CD14-positive monocyte (primary cell): ENCODE measurements around the gene DSCAML1. TPM values are rescaled to one million over a fixed set of nuclear protein-coding genes. Genes with fewer than 3 reads are reported as not detected.

Experiments used
- DNase-seq, 3 donors: peaks; one replicate each; pipeline ENCODE4 v3.0.0-alpha.2; 2011 to 2022
- H2AFZ ChIP-seq: 2 replicates; pipeline ENCODE4 v1.6.0; 2012; ENCODE audit warnings: mild to moderate bottlenecking, low read depth, low read length, inconsistent platforms; ENCODE audit not compliant: insufficient read depth, poor library complexity, severe bottlenecking
- H3K27ac ChIP-seq, 2 donors: 1 replicate in 1 of 2; 2 replicates in 1 of 2; pipeline ENCODE4 v1.5.1; 2012 to 2013; ENCODE audit warnings: low read length in 2 of 2, control low read depth in 1 of 2, inconsistent platforms in 1 of 2, low read depth in 1 of 2, mild to moderate bottlenecking in 1 of 2
- H3K27me3 ChIP-seq, 2 donors: one replicate each; pipeline versions ENCODE4 v1.6.0 to v1.6.1; 2011 to 2013; ENCODE audit warnings: low read length in 2 of 2; ENCODE audit not compliant: control insufficient read depth in 2 of 2, insufficient read depth in 2 of 2
- H3K36me3 ChIP-seq, 2 donors: replicated peaks in 1 of 2; 1 replicate in 1 of 2; 2 replicates in 1 of 2; pipeline versions ENCODE4 v1.5.1 to v1.6.1; 2012 to 2013; ENCODE audit warnings: low read length in 2 of 2, control low read depth in 1 of 2, inconsistent platforms in 1 of 2, mild to moderate bottlenecking in 1 of 2; ENCODE audit not compliant: insufficient read depth in 2 of 2, control insufficient read depth in 1 of 2
- H3K4me1 ChIP-seq, 2 donors: 1 replicate in 1 of 2; 2 replicates in 1 of 2; pipeline versions ENCODE4 v1.5.1 to v1.6.1; 2012 to 2013; ENCODE audit warnings: low read length in 2 of 2, control low read depth in 1 of 2, inconsistent platforms in 1 of 2, mild to moderate bottlenecking in 1 of 2, moderate library complexity in 1 of 2; ENCODE audit not compliant: insufficient read depth in 2 of 2, control insufficient read depth in 1 of 2
- H3K4me2 ChIP-seq: replicated peaks from 2 replicates; pipeline ENCODE3; 2012; ENCODE audit warnings: low read length, moderate library complexity, mild to moderate bottlenecking; ENCODE audit not compliant: poor library complexity, severe bottlenecking; ENCODE audit errors: extremely low read depth
- H3K4me3 ChIP-seq, 3 experiments: fragments of 200-600 bp in 1 of 3; sonication (generic) in 1 of 3; replicated peaks in 1 of 3; 1 replicate in 2 of 3; 2 replicates in 1 of 3; pipeline ENCODE4 v1.5.1; 2011 to 2013; ENCODE audit warnings: low read length in 3 of 3, mild to moderate bottlenecking in 3 of 3, control low read depth in 2 of 3, low read depth in 2 of 3, inconsistent platforms in 1 of 3, moderate library complexity in 1 of 3
- H3K79me2 ChIP-seq: 2 replicates; pipeline ENCODE4 v1.6.0; 2012; ENCODE audit warnings: mild to moderate bottlenecking, control low read depth, inconsistent platforms, low read length, moderate library complexity; ENCODE audit not compliant: insufficient read depth
- H3K9ac ChIP-seq: 2 replicates; pipeline ENCODE4 v1.6.0; 2017; ENCODE audit warnings: low read length, mild to moderate bottlenecking; ENCODE audit not compliant: insufficient read depth, poor library complexity, severe bottlenecking
- H3K9me3 ChIP-seq, 2 donors: replicated peaks in 1 of 2; 1 replicate in 1 of 2; 2 replicates in 1 of 2; pipeline versions ENCODE4 v1.5.1 to v1.6.1; 2012 to 2013; ENCODE audit warnings: low read length in 2 of 2, control low read depth in 1 of 2; ENCODE audit not compliant: control insufficient read depth in 1 of 2, insufficient read depth in 1 of 2
- H4K20me1 ChIP-seq: 2 replicates; pipeline ENCODE4 v1.6.0; 2012; ENCODE audit warnings: mild to moderate bottlenecking, low read length, control low read depth, moderate library complexity; ENCODE audit not compliant: insufficient read depth
- H3K27ac Mint-ChIP-seq, 7 donors: one replicate each; pipeline ENCODE4 v1.8.0; 2020; ENCODE audit warnings: mild to moderate bottlenecking in 7 of 7, mixed read lengths in 7 of 7, moderate library complexity in 6 of 7, inconsistent platforms in 2 of 7
- H3K27me3 Mint-ChIP-seq, 3 donors: one replicate each; pipeline ENCODE4 v1.8.0; 2021 to 2022; ENCODE audit warnings: low read depth in 3 of 3, mild to moderate bottlenecking in 3 of 3, mixed read lengths in 3 of 3, moderate library complexity in 3 of 3, inconsistent platforms in 1 of 3
- H3K36me3 Mint-ChIP-seq, 2 donors: one replicate each; pipeline ENCODE4 v1.8.0; 2020; ENCODE audit warnings: mixed read lengths in 2 of 2, inconsistent platforms in 1 of 2, mild to moderate bottlenecking in 1 of 2
- H3K4me1 Mint-ChIP-seq: one replicate; pipeline ENCODE4 v1.8.0; 2020; ENCODE audit warnings: mild to moderate bottlenecking, mixed read lengths
- H3K4me3 Mint-ChIP-seq, 2 donors: one replicate each; pipeline ENCODE4 v1.8.0; 2020; ENCODE audit warnings: mild to moderate bottlenecking in 2 of 2, mixed read lengths in 2 of 2, moderate library complexity in 1 of 2
- H3K9me3 Mint-ChIP-seq, 7 donors: one replicate each; pipeline ENCODE4 v1.8.0; 2020 to 2022; ENCODE audit warnings: mixed read lengths in 7 of 7, mild to moderate bottlenecking in 6 of 7, moderate library complexity in 6 of 7, inconsistent platforms in 2 of 7
- WGBS: methylation state at CpG from one replicate; pipeline ENCODE4 v1.1.5; 2013; ENCODE audit warnings: missing lambda C conversion rate; ENCODE audit not compliant: insufficient coverage; 5-methylcytosine and 5-hydroxymethylcytosine counted together
- intact Hi-C, 2 donors: fragments of 100-400 bp; cut with micrococcal nuclease; formaldehyde crosslinking; loops; one replicate each; pipeline versions ENCODE4 v1.15.0 to v1.15.1; 2023
- polyA plus RNA-seq, 3 donors: library from polyadenylated mRNA; depleted of rRNA in 1 of 3; unstranded in 2 of 3; stranded (reverse) in 1 of 3; fragments of 300-500 nt in 2 of 3; fragments of >200 nt in 1 of 3; fragmentation: Illumina TruSeq in 2 of 3; gene quantifications; 1 replicate in 2 of 3; 2 replicates in 1 of 3; pipeline ENCODE4 v1.2.3, GENCODE V29; 2012 to 2021
- TF ChIP-seq, protein P1 (sequence below): fragments of 200-600 bp; IDR thresholded peaks from one replicate; pipeline ENCODE4 v1.8.0; 2022; ENCODE audit warnings: antibody characterized with exemption, mild to moderate bottlenecking

Gene DSCAML1
- polyA plus RNA-seq, 3 donors: not detected

DNA sequence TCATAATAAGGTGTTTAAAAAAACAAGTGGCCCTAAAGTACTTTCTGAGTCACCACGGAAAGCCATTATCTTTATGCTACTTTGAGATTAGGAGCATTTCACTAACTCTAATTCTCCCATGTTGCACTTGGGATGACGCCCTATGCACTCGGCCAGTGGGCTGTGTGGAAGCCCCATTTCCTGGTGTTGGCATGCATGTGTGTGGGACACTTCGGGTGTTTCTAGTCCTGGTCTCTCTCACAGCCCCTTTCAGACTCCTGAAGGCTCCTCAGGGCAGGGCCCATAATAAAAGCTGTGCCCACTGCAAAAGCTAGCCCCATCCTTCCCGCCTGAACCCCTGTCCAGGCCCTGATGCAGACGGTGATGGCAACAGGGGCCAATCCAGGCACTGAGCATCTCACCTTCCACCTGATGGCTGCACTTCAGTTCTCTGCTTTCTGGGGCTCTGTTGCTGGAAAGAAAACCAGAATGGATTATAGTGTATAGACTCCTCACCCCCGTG, 42.4 kb upstream of the DSCAML1 start:
- peak overlapping the region in 6 of 7 donors; percentile 22 to 99 (median 72) for H3K27ac Mint-ChIP-seq
- TF ChIP-seq, protein P1, sequence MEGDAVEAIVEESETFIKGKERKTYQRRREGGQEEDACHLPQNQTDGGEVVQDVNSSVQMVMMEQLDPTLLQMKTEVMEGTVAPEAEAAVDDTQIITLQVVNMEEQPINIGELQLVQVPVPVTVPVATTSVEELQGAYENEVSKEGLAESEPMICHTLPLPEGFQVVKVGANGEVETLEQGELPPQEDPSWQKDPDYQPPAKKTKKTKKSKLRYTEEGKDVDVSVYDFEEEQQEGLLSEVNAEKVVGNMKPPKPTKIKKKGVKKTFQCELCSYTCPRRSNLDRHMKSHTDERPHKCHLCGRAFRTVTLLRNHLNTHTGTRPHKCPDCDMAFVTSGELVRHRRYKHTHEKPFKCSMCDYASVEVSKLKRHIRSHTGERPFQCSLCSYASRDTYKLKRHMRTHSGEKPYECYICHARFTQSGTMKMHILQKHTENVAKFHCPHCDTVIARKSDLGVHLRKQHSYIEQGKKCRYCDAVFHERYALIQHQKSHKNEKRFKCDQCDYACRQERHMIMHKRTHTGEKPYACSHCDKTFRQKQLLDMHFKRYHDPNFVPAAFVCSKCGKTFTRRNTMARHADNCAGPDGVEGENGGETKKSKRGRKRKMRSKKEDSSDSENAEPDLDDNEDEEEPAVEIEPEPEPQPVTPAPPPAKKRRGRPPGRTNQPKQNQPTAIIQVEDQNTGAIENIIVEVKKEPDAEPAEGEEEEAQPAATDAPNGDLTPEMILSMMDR: no peak
- no peak for DNase-seq
- H3K4me2 ChIP-seq: no peak overlapping the region
- 100% methylated on average over 3 of the region's 7 CpGs for WGBS
- peaks cover 8% of the 10 kb centered on the region for H3K79me2 ChIP-seq
- no peaks in the 10 kb centered on the region for H3K27me3 ChIP-seq
- H3K4me1 ChIP-seq: peaks cover 96% of the 10 kb centered on the region in 2 donors
- no peaks in the 10 kb centered on the region for H4K20me1 ChIP-seq
- no peak overlapping the region for H3K4me3 Mint-ChIP-seq
- H3K36me3 ChIP-seq: no peaks in the 10 kb centered on the region
- intact Hi-C loops: loop anchor here in 1 of 2 donors (5.0 to 10.0 kb wide), 2 partner anchors 148 to 305 kb away; partner anchors contain the start of gene IL10RA
- H3K4me3 ChIP-seq: no peak overlapping the region
- H3K9me3 ChIP-seq: no peaks in the 10 kb centered on the region
- H3K36me3 Mint-ChIP-seq: peaks cover 6 to 24% of the 10 kb centered on the region in 2 donors
- H3K9ac ChIP-seq: no peak overlapping the region
- H3K9me3 Mint-ChIP-seq: no peaks in the 10 kb centered on the region
- H2AFZ ChIP-seq: no peak overlapping the region
- peaks cover 0 to 4% (median 0%) of the 10 kb centered on the region in 3 donors for H3K27me3 Mint-ChIP-seq
- H3K27ac ChIP-seq: peak overlapping the region in 1 of 2 donors; percentile 28
- H3K4me1 Mint-ChIP-seq: peaks cover 95% of the 10 kb centered on the region

DNA sequence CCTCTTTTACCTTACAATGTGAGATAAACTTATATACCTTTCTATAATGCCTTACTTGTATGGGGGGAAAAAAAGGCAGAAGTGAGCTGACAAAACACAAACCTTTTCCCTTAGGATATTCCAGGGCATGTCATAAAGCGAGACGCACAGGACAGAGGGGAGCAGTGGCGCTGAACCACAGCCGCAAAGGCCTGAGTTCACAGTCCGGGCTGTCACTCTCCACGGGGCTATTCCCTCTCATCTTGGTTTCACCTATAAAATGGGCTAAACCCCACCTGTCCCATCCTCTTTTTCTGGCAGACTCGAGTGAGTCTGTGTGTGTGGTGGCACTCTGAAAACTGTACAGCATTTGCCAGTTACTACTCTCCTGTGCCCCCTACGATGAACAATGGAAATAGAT, 41.9 kb upstream of the DSCAML1 start:
- Histone ChIP-seq H2AFZ (no peak overlapping the region), H3K4me3 (no peak overlapping the region), H3K27ac (no peak overlapping the region), H3K4me1 (peaks cover 98 to 99% of the 10 kb centered on the region in 2 donors), H3K4me2 (no peak overlapping the region), H3K79me2 (peaks cover 8% of the 10 kb centered on the region), H4K20me1 (no peaks in the 10 kb centered on the region), H3K9ac (no peak overlapping the region), H3K36me3 (no peaks in the 10 kb centered on the region), H3K9me3 (no peaks in the 10 kb centered on the region), H3K27me3 (no peaks in the 10 kb centered on the region)
- Mint-ChIP-seq H3K4me3 (peak overlapping the region in 1 of 2 donors; percentile 97), H3K4me1 (peaks cover 100% of the 10 kb centered on the region), H3K27ac (peak overlapping the region in 5 of 7 donors; percentile 22 to 99 (median 71)), H3K9me3 (no peaks in the 10 kb centered on the region), H3K27me3 (peaks cover 0 to 4% (median 1%) of the 10 kb centered on the region in 3 donors), H3K36me3 (peaks cover 6 to 24% of the 10 kb centered on the region in 2 donors)
- WGBS: 67% methylated on average over 3 of the region's 8 CpGs
- TF ChIP-seq, protein P1: no peak
- no peak for DNase-seq
- intact Hi-C loops: loop anchor here in 1 of 2 donors (5.0 to 10.0 kb wide), 2 partner anchors 148 to 306 kb away; partner anchors contain the start of gene IL10RA
